NCI-H82 treated with DMSO at 0.1 percent for 48 hours (cell line): ENCODE measurements around the gene LHCGR.
A peak's percentile ranks its signal among the peaks of the same experiment; 100 is the strongest.
"Not testable (repeated sequence)": the region's sequence is repeated elsewhere in the genome, so short reads cannot be mapped to it uniquely, and the experiment has no call there.

Source experiments
- DNase-seq: peaks from one replicate; lab custom pipeline; 2025; ENCODE audit not compliant: unreplicated experiment; lab: John Stamatoyannopoulos, UW

LHCGR gene

GRCh38 chr2:48747319-48747718 is 8.2 kb downstream of the LHCGR start:
- no peak for DNase-seq

- DNase-seq = not testable (repeated sequence)
Observed at GRCh38 chr2:48739236-48739635, 16.3 kb downstream of the LHCGR start.

GRCh38 chr2:48738806-48739205 is 16.7 kb downstream of the LHCGR start:
- DNase-seq = no peak

GRCh38 chr2:48736251-48736650 is 19.3 kb downstream of the LHCGR start:
- peak; percentile 90 for DNase-seq

- peak; percentile 61 for DNase-seq
Observed at GRCh38 chr2:48734576-48735303, 20.8 kb downstream of the LHCGR start.

GRCh38 chr2:48733067-48733503 is 22.4 kb downstream of the LHCGR start:
- no peak for DNase-seq

- no peak for DNase-seq
Observed at GRCh38 chr2:48728840-48729239, 26.7 kb downstream of the LHCGR start.

GRCh38 chr2:48728295-48728694 is 27.2 kb downstream of the LHCGR start:
- DNase-seq = no peak

GRCh38 chr2:48727560-48727959 is 28.0 kb downstream of the LHCGR start:
- no peak for DNase-seq

- no peak for DNase-seq
Observed at GRCh38 chr2:48725696-48726494, 29.6 kb downstream of the LHCGR start.

- no peak for DNase-seq
Observed at GRCh38 chr2:48724278-48724677, 31.2 kb downstream of the LHCGR start.

GRCh38 chr2:48723129-48723528 is 32.4 kb downstream of the LHCGR start:
- DNase-seq = no peak

GRCh38 chr2:48722391-48722790 is 33.1 kb downstream of the LHCGR start:
- no peak for DNase-seq

- DNase-seq = no peak
Observed at GRCh38 chr2:48721158-48721557, 34.4 kb downstream of the LHCGR start.

- no peak for DNase-seq
Observed at GRCh38 chr2:48719480-48720177, 35.9 kb downstream of the LHCGR start.

GRCh38 chr2:48717846-48718245 is 37.7 kb downstream of the LHCGR start:
- no peak for DNase-seq

- no peak for DNase-seq
Observed at GRCh38 chr2:48715956-48716355, 39.6 kb downstream of the LHCGR start.

- no peak for DNase-seq
Observed at GRCh38 chr2:48715042-48715899, 40.3 kb downstream of the LHCGR start.

GRCh38 chr2:48714245-48714644 is 41.3 kb downstream of the LHCGR start:
- DNase-seq = no peak

GRCh38 chr2:48713647-48714046 is 41.9 kb downstream of the LHCGR start:
- DNase-seq = no peak

GRCh38 chr2:48712151-48712550 is 43.4 kb downstream of the LHCGR start:
- no peak for DNase-seq
